SK-N-SH treated with all-trans-retinoic acid at 6 μM for 48 hours (cell line): Measurements from ENCODE around the gene SLC25A26.

Experiments used
- BACH2 ChIP-seq: fragments of 250-450 bp; sonication (Bioruptor Pico); IDR thresholded peaks from 2 replicates; pipeline ENCODE4 v1.9.0; 2021; ENCODE audit warnings: mild to moderate bottlenecking, borderline replicate concordance
- CSDC2 ChIP-seq: fragments of 250-450 bp; sonication (Bioruptor Pico); IDR thresholded peaks from 2 replicates; pipeline ENCODE4 v1.5.0; 2020; ENCODE audit warnings: mild to moderate bottlenecking, moderate library complexity
- ISL1 ChIP-seq: fragments of 250-450 bp; sonication (Bioruptor Pico); IDR thresholded peaks from 2 replicates; pipeline ENCODE4 v2.1.2; 2022; ENCODE audit warnings: mild to moderate bottlenecking, moderate library complexity
- RARB ChIP-seq: fragments of 250-450 bp; sonication (Bioruptor Pico); IDR thresholded peaks from 2 replicates; pipeline ENCODE4 v1.8.0; 2021; ENCODE audit warnings: mild to moderate bottlenecking, moderate library complexity
- SNAI2 ChIP-seq: fragments of 250-450 bp; sonication (Bioruptor Pico); IDR thresholded peaks from 2 replicates; pipeline ENCODE4 v1.5.0; 2020; ENCODE audit warnings: mild to moderate bottlenecking, moderate library complexity
- TCF4 ChIP-seq: fragments of 250-450 bp; sonication (Bioruptor Pico); IDR thresholded peaks from 2 replicates; pipeline ENCODE4 v1.8.0; 2021; ENCODE audit warnings: mild to moderate bottlenecking, moderate library complexity, borderline replicate concordance
- TSHZ2 ChIP-seq: fragments of 250-450 bp; sonication (Bioruptor Pico); IDR thresholded peaks from 2 replicates; pipeline ENCODE4 v1.5.0; 2020; ENCODE audit warnings: mild to moderate bottlenecking, moderate library complexity
- ZFP3 ChIP-seq: fragments of 250-450 bp; sonication (Bioruptor Pico); IDR thresholded peaks from 2 replicates; pipeline ENCODE4 v1.5.0; 2020; ENCODE audit warnings: mild to moderate bottlenecking, moderate library complexity
- ZFP30 ChIP-seq: fragments of 450-650 bp; formaldehyde crosslinking; IDR thresholded peaks from 2 replicates; pipeline ENCODE4 v1.5.0; 2022; ENCODE audit warnings: mild to moderate bottlenecking, moderate library complexity
- ZNF565 ChIP-seq: fragments of 450-650 bp; formaldehyde crosslinking; conservative IDR thresholded peaks from 2 replicates; pipeline ENCODE4 v1.5.0; 2020; ENCODE audit warnings: low read depth, mild to moderate bottlenecking, moderate library complexity
- ZNF70 ChIP-seq: fragments of 450-650 bp; formaldehyde crosslinking; IDR thresholded peaks from 2 replicates; pipeline ENCODE4 v1.5.0; 2020; ENCODE audit warnings: mild to moderate bottlenecking, moderate library complexity

GRCh38 chr3:66233033-66233432 lies 12.2 kb downstream of the SLC25A26 start:
- TF ChIP-seq ISL1 (CRISPR knock-in tag) (no peak), ZNF70 (no peak), CSDC2 (CRISPR knock-in tag) (no peak), ZFP30 (CRISPR knock-in tag) (no peak), ZFP3 (CRISPR knock-in tag) (no peak), RARB (CRISPR knock-in tag) (no peak), ZNF565 (CRISPR knock-in tag) (no peak), SNAI2 (CRISPR knock-in tag) (no peak), BACH2 (no peak), TSHZ2 (CRISPR knock-in tag) (no peak), TCF4 (0 out of 2 replicates have a peak, but pooled peaks have one; percentile 35)
